ENCODE measurements around the gene CD52. TPM values are rescaled to one million over a fixed set of nuclear protein-coding genes. Genes with fewer than 3 reads are reported as not detected.
"Not testable (repeated sequence)": the region's sequence is repeated elsewhere in the genome, so short reads cannot be mapped to it uniquely, and the experiment has no call there.

Gene CD52
- total RNA-seq, 4 donors from 2014 or later: 7.8 TPM; not detected in 3

DNA sequence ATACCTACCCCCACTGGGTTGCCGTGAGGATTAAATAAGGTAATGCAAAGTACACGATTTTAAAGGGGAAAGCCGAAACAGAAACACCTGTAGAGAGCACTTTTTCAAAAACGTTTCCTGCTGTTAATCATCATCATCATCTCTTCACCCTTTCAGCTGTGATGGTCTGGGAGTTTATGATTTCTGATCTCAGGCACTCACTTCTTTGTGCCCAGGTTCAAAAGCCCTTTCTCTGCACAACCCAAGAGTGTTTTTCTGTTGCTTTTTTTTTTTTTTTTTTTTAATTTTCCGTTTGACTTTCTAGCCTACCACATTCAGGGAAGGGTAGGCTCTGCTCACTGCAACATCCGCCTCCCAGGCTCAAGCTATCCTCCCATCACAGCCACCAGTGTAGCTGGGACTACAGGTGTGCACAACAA, 10.4 kb upstream of the CD52 start:
- H3K4me1 ChIP-seq: no peaks in the 10 kb centered on the region
- no peak overlapping the region for H3K4me3 ChIP-seq
- no peaks in the 10 kb centered on the region for H3K27me3 ChIP-seq
- H3K27ac ChIP-seq: no peak overlapping the region
- intact Hi-C loops (cut with DNase I; ENCODE audit: low total_unique reads): no loop called here
- DNase-seq: no peak
- H3K36me3 ChIP-seq: no peaks in the 10 kb centered on the region
- TF ChIP-seq POLR2A (IDR thresholded peaks at IDR 0.05): no peak
- TF ChIP-seq, protein P1, sequence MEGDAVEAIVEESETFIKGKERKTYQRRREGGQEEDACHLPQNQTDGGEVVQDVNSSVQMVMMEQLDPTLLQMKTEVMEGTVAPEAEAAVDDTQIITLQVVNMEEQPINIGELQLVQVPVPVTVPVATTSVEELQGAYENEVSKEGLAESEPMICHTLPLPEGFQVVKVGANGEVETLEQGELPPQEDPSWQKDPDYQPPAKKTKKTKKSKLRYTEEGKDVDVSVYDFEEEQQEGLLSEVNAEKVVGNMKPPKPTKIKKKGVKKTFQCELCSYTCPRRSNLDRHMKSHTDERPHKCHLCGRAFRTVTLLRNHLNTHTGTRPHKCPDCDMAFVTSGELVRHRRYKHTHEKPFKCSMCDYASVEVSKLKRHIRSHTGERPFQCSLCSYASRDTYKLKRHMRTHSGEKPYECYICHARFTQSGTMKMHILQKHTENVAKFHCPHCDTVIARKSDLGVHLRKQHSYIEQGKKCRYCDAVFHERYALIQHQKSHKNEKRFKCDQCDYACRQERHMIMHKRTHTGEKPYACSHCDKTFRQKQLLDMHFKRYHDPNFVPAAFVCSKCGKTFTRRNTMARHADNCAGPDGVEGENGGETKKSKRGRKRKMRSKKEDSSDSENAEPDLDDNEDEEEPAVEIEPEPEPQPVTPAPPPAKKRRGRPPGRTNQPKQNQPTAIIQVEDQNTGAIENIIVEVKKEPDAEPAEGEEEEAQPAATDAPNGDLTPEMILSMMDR (IDR thresholded peaks at IDR 0.05): no peak
- H3K9me3 ChIP-seq: no peaks in the 10 kb centered on the region

DNA sequence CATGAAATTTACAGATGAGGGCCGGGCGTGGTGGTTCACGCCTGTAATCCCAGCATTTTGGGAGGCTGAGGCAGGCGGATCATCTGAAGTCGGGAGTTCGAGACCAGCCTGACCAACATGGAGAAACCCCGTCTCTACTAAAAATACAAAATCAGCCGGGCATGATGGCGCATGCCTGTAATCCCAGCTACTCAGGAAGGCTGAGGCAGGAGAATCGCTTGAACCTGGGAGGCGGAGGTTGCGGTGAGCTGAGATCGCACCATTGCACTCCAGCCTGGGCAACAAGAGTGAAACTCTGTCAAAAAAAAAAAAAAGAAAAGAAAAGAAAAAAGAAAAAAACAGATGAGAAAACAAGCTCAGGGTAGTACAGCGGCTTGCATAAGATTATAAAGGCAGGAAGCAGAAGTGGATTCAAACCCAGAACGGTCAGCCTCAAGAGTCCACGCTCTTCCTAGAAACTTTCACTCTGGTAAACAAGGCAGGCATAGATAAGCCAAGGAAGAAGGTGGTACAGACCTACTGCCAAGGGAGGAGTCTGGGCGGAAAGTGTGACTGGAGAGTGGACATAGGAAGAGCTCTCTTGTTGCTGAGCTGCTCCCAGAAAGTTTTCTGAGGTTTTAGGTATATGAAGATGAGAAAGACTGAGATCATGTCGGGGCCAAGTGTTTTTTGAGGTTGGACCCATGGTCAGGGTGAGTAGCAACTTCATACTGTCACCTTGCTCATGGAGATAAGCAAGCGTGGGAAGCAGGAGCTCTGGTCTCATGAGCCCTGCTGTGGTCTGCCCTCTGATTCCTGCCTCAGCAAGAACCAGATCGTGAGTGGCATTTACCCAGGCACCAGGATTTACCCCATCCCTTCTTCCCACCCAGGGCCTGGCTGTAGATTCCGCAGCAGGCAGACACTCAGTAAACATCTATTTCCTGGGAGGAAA, 9.5 kb upstream of the CD52 start:
- DNase-seq; intact Hi-C loops (cut with DNase I; ENCODE audit: low total_unique reads); H3K9me3 ChIP-seq; H3K4me1 ChIP-seq; H3K27me3 ChIP-seq; H3K36me3 ChIP-seq; H3K4me3 ChIP-seq; H3K27ac ChIP-seq: not testable (repeated sequence)

DNA sequence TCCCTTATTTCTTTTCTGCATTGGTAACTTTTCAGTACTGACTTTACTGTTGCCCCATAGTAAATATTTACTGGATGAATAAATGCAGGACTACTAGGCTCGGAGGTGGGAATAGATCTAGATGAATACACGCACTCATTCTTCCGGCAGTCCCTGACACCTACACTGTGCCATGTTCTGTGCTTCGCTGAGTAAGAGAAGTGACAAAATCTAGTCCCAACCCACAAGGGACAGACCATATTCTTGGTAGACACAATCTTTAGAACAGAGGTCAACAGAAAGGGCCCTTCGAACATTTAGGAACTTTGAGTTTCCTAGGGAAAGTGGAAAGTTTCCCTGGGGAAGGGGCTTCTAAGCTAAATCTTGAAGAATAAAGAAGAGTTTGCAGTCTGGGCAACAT, 3.3 kb upstream of the CD52 start:
- Histone ChIP-seq H3K4me1 (no peaks in the 10 kb centered on the region), H3K36me3 (no peaks in the 10 kb centered on the region), H3K27me3 (no peaks in the 10 kb centered on the region), H3K4me3 (no peak overlapping the region), H3K27ac (no peak overlapping the region), H3K9me3 (no peaks in the 10 kb centered on the region)
- TF ChIP-seq POLR2A (IDR thresholded peaks at IDR 0.05): no peak
- TF ChIP-seq, protein P1 (IDR thresholded peaks at IDR 0.05): no peak
- no peak for DNase-seq
- intact Hi-C loops (cut with DNase I; ENCODE audit: low total_unique reads): no loop called here

DNA sequence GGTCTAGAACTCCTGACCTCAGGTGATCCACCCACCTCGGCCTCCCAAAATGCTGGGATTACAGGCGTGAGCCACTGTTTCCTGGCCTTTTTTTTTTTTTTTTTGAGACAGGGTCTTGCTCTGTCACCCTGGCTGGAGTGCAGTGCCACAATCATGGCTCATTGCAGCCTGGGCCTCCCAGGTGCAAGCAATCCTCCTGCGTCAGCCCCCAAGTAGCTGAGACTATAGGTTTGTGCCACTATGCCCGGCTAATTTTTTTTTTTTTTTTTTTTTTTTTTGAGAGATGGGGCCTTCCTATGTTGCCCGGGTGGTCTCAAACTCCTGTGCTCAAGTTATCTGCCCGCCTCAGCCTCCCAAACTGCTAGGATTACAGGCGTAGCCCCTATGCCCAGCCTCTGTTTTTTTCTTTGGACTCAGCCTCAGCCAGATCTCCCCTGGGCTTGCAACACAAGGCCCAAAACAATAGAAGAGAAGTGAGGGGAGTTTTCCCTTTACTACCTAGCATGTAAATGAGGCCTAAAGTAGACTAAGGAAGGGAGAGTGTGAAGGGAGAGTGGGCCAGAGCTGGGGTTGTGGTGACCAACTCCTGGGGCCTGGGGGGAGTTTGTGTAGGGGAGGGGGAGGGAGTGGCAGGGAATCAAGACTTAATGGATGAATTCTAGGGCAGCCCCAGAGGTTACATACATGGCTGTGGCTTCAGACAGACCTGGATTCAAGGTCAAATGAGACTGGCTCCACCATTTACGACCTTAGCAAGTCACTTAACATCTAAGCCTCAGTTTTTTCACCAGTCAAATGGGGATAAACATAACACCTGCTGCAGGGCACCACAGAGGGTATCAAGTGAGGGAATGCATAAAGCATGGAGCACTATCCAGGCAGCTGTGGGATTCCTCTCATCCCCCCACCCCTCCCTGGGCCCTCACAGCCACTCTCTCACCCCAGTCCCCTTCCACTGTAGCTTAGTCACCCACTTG, 1.6 kb upstream of the CD52 start:
- Histone ChIP-seq H3K27me3 (no peaks in the 10 kb centered on the region), H3K4me1 (no peaks in the 10 kb centered on the region), H3K9me3 (no peaks in the 10 kb centered on the region), H3K4me3 (no peak overlapping the region), H3K36me3 (no peaks in the 10 kb centered on the region), H3K27ac (no peak overlapping the region)
- DNase-seq: no peak
- intact Hi-C loops (cut with DNase I; ENCODE audit: low total_unique reads): no loop called here
- TF ChIP-seq, protein P1 (IDR thresholded peaks at IDR 0.05): no peak
- TF ChIP-seq POLR2A (IDR thresholded peaks at IDR 0.05): no peak

DNA sequence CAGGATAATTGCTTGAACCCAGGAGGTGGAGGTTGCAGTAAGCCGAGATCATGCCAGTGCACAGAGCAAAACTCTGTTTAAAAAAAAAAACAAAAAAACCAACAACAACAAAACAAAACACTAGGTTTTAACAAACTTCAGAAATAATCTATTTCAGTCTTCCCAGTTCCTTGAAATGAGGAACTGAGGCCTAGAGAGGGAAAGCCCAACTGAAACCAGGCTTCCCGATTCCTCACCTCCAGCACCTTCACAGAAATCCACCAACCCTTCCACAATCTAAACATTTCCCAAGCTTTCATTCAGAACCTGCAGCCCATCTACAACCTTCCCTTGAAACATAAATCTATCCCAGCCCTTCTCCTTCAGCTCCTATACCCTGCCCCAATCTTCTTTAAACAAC, 612 bp upstream of the CD52 start:
- no peak for DNase-seq

More for the DNA sequence above, 612 bp upstream of the CD52 start:
- Histone ChIP-seq H3K9me3 (no peaks in the 10 kb centered on the region), H3K27me3 (no peaks in the 10 kb centered on the region), H3K4me1 (no peaks in the 10 kb centered on the region), H3K4me3 (no peak overlapping the region), H3K36me3 (no peaks in the 10 kb centered on the region), H3K27ac (no peak overlapping the region)
- intact Hi-C loops (cut with DNase I; ENCODE audit: low total_unique reads): no loop called here
- TF ChIP-seq, protein P1 (IDR thresholded peaks at IDR 0.05): no peak
- TF ChIP-seq POLR2A (IDR thresholded peaks at IDR 0.05): no peak

Data from uterus (tissue), 4 donors.